ENCODE data around the gene OR1I1.

GRCh38 chr19:15118248-15118647, 36.2 kb downstream of the OR1I1 start:
- TF ChIP-seq, protein P1, sequence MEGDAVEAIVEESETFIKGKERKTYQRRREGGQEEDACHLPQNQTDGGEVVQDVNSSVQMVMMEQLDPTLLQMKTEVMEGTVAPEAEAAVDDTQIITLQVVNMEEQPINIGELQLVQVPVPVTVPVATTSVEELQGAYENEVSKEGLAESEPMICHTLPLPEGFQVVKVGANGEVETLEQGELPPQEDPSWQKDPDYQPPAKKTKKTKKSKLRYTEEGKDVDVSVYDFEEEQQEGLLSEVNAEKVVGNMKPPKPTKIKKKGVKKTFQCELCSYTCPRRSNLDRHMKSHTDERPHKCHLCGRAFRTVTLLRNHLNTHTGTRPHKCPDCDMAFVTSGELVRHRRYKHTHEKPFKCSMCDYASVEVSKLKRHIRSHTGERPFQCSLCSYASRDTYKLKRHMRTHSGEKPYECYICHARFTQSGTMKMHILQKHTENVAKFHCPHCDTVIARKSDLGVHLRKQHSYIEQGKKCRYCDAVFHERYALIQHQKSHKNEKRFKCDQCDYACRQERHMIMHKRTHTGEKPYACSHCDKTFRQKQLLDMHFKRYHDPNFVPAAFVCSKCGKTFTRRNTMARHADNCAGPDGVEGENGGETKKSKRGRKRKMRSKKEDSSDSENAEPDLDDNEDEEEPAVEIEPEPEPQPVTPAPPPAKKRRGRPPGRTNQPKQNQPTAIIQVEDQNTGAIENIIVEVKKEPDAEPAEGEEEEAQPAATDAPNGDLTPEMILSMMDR (IDR thresholded peaks at IDR 0.05; ENCODE audit: borderline replicate concordance, extremely low read depth, low read length, poor library complexity, severe bottlenecking), result no peak
- no peak for TF ChIP-seq EZH2 (IDR thresholded peaks at IDR 0.05; ENCODE audit: borderline replicate concordance, low read depth, low read length, severe bottlenecking)
